ENCODE data around the gene BSDC1. TPM values are rescaled to one million over a fixed set of nuclear protein-coding genes. Genes with fewer than 3 reads are reported as not detected.

BSDC1 gene
- total and polyA plus RNA-seq, 2 of the 13 experiments (the other 11 are each of a cell fraction or from before 2014, with no cell fraction given): 40.3 to 64.2 TPM

- TF ChIP-seq ZBTB4 (CRISPR knock-in tag; IDR thresholded peaks at IDR 0.05; ENCODE audit: borderline replicate concordance) (no peak), IRF2 (CRISPR knock-in tag; IDR thresholded peaks at IDR 0.05) (0 out of 2 replicates have a peak, but pooled peaks have one; percentile 20), SAP130 (CRISPR knock-in tag; IDR thresholded peaks at IDR 0.05; ENCODE audit: low read depth) (peak; percentile 58; the same call in 1 of the 2 replicates), ZBTB44 (CRISPR knock-in tag; IDR thresholded peaks at IDR 0.05) (no peak), ZBTB43 (CRISPR knock-in tag; conservative IDR thresholded peaks at IDR 0.05) (peak; percentile 99), ZNF629 (CRISPR knock-in tag; conservative IDR thresholded peaks at IDR 0.05) (0 out of 2 replicates have a peak, but pooled peaks have one; percentile 35), KDM1A (CRISPR knock-in tag; IDR thresholded peaks at IDR 0.05) (0 out of 2 replicates have a peak, but pooled peaks have one; percentile 41), ZNF563 (CRISPR knock-in tag; IDR thresholded peaks at IDR 0.05) (no peak), ATF2 (CRISPR knock-in tag; IDR thresholded peaks at IDR 0.05) (0 out of 2 replicates have a peak, but pooled peaks have one; percentile 19), NFKB2 (CRISPR knock-in tag; IDR thresholded peaks at IDR 0.05; ENCODE audit: borderline replicate concordance) (0 out of 2 replicates have a peak, but pooled peaks have one; percentile 23), TMF1 (CRISPR knock-in tag; IDR thresholded peaks at IDR 0.05; ENCODE audit: low read depth) (no peak), SOX13 (IDR thresholded peaks at IDR 0.05) (no peak), SOX13 (CRISPR knock-in tag; conservative IDR thresholded peaks at IDR 0.05 in 1 of 2, IDR thresholded peaks at IDR 0.05 in 1 of 2) (peak in 1 of 2 experiments; percentile 89; a peak in 2 of 4 replicates), RBM39 (IDR thresholded peaks at IDR 0.05; ENCODE audit: low read depth, low read length, poor library complexity, severe bottlenecking) (peak; percentile 32), ZNF549 (CRISPR knock-in tag; IDR thresholded peaks at IDR 0.05) (no peak), HOXA3 (CRISPR knock-in tag; IDR thresholded peaks at IDR 0.05) (peak; percentile 27; the same call in 1 of the 2 replicates), NR2F6 (IDR thresholded peaks at IDR 0.05) (no peak), NR2F6 (CRISPR knock-in tag; IDR thresholded peaks at IDR 0.05) (peak; percentile 40; the same call in 1 of the 2 replicates), ZNF747 (CRISPR knock-in tag; IDR thresholded peaks at IDR 0.05; ENCODE audit: borderline replicate concordance) (0 out of 2 replicates have a peak, but pooled peaks have one; percentile 24)
- TF ChIP-seq, protein P1, sequence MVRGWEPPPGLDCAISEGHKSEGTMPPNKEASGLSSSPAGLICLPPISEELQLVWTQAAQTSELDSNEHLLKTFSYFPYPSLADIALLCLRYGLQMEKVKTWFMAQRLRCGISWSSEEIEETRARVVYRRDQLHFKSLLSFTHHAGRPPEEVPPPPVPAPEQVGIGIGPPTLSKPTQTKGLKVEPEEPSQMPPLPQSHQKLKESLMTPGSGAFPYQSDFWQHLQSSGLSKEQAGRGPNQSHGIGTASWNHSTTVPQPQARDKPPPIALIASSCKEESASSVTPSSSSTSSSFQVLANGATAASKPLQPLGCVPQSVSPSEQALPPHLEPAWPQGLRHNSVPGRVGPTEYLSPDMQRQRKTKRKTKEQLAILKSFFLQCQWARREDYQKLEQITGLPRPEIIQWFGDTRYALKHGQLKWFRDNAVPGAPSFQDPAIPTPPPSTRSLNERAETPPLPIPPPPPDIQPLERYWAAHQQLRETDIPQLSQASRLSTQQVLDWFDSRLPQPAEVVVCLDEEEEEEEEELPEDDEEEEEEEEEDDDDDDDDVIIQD (CRISPR knock-in tag; IDR thresholded peaks at IDR 0.05; ENCODE audit: low read depth): 0 out of 2 replicates have a peak, but pooled peaks have one; percentile 10
Observed at GRCh38 chr1:32337855-32338636, 56.2 kb downstream of the BSDC1 start (continued).

All from HepG2 (cell line).